HepG2 (cell line): ENCODE measurements around the gene UBE2L6. TPM values are rescaled to one million over a fixed set of nuclear protein-coding genes. Genes with fewer than 3 reads are reported as not detected.

Experiments
- IKZF4 ChIP-seq: sonication (generic); formaldehyde crosslinking; IDR thresholded peaks from 2 replicates; pipeline ENCODE4 v1.5.1; 2020; ENCODE audit warnings: borderline replicate concordance, mild to moderate bottlenecking, low read depth, missing genetic modification reagents; ENCODE audit errors: not compliant biosample characterization
- PRMT3 ChIP-seq: sonication (generic); formaldehyde crosslinking; IDR thresholded peaks from 2 replicates; pipeline ENCODE4 v1.8.1; 2022; ENCODE audit warnings: low read depth, mild to moderate bottlenecking, moderate library complexity, missing genetic modification reagents, borderline replicate concordance
- TOPORS ChIP-seq: sonication (generic); formaldehyde crosslinking; IDR thresholded peaks from 2 replicates; pipeline ENCODE4 v1.8.0; 2023; ENCODE audit warnings: mild to moderate bottlenecking, missing genetic modification reagents
- ZBTB7A ChIP-seq: sonication (generic); formaldehyde crosslinking; IDR thresholded peaks from 2 replicates; pipeline ENCODE4 v1.8.0; 2022; ENCODE audit warnings: mild to moderate bottlenecking, missing genetic modification reagents
- ZNF10 ChIP-seq: sonication (generic); formaldehyde crosslinking; IDR thresholded peaks from 2 replicates; pipeline ENCODE4 v1.4.0; 2020; ENCODE audit warnings: mild to moderate bottlenecking, low read depth, missing genetic modification reagents, borderline replicate concordance
- ZNF761 ChIP-seq: sonication (generic); formaldehyde crosslinking; conservative IDR thresholded peaks from 2 replicates; pipeline ENCODE4 v1.4.0; 2020; ENCODE audit warnings: mild to moderate bottlenecking, missing genetic modification reagents
- polyA plus RNA-seq, 8 experiments: library from polyadenylated mRNA; depleted of rRNA in 3 of 8; stranded (reverse) in 7 of 8; unstranded in 1 of 8; fragments of >200 nt; fragmentation: Illumina TruSeq in 4 of 8; extraction: Trizol in 4 of 8; gene quantifications; 2 replicates each; pipeline versions ENCODE4 v1.2.1 to v1.2.3, GENCODE V29; 2011 to 2016; ENCODE audit warnings: low read depth in 4 of 8, missing spikeins in 1 of 8, mixed read lengths in 1 of 8; ENCODE audit not compliant: insufficient read depth in 1 of 8
- total RNA-seq, 5 experiments: library from RNA; depleted of rRNA; stranded (reverse); fragments of >200 nt; fragmentation: Illumina TruSeq; extraction: Trizol; gene quantifications; 2 replicates each; pipeline ENCODE4 v1.2.3, GENCODE V29; 2016; ENCODE audit warnings: low read depth in 1 of 5
- TF ChIP-seq, protein P1 (sequence below), 2 experiments: sonication (generic) in 1 of 2; formaldehyde crosslinking in 1 of 2; IDR thresholded peaks; 2 replicates each; pipeline versions ENCODE4 v1.6.1 to v1.9.0; 2014 to 2022; ENCODE audit warnings: antibody characterized with exemption in 1 of 2, borderline replicate concordance in 1 of 2, inconsistent platforms in 1 of 2, low read depth in 1 of 2, missing genetic modification reagents in 1 of 2
- TF ChIP-seq, protein P2 (sequence below): sonication (generic); formaldehyde crosslinking; IDR thresholded peaks from 2 replicates; pipeline ENCODE4 v1.5.0; 2020; ENCODE audit warnings: missing genetic modification reagents
- TF ChIP-seq, protein P3 (sequence below): sonication (generic); formaldehyde crosslinking; IDR thresholded peaks from 2 replicates; pipeline ENCODE4 v1.4.0; 2020; ENCODE audit warnings: mild to moderate bottlenecking, missing genetic modification reagents
- TF ChIP-seq, protein P4 (sequence below): sonication (generic); formaldehyde crosslinking; IDR thresholded peaks from 2 replicates; pipeline ENCODE4 v1.5.0; 2020; ENCODE audit warnings: mild to moderate bottlenecking, missing genetic modification reagents, borderline replicate concordance
- TF ChIP-seq, protein P5 (sequence below): IDR thresholded peaks from 2 replicates; pipeline ENCODE4 v1.6.1; 2016; ENCODE audit warnings: mild to moderate bottlenecking, missing biosample characterization, missing genetic modification reagents

Gene UBE2L6
- total and polyA plus RNA-seq, 2 of the 13 experiments (the other 11 are each of a cell fraction or from before 2014, with no cell fraction given): 30.3 to 30.4 TPM

DNA sequence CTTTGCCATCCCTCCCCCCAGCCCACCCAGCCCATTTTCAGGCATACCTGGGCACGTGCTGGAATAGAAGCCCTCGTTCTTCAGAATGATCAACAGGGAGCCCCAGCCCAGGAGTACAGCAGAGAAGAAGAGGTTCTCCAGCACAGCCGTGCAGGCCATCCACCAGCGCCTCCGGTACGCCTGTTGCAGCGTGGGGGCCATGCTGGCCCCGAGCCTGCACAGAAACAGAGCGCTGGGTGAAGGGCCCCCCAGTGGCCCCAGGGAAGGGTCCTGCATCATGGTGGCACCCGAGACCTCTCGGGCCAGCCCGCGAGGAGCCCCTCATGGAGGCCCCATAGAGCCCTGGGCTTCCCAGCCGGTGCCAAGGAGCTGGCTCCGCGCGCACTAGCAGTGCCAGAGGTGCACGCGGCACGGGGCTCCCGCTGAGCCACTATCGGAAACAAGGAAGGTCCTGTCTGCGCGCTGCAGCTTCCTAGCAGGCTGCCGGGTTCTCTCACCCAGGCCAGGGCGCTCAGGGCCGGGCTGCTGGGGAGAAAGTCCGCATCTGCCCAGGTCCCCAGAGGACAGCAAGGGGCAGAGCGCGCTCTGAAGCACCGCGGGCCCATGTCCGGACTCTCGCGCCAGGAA is 53.4 kb downstream of the UBE2L6 start (continued):
- TF ChIP-seq, protein P1, sequence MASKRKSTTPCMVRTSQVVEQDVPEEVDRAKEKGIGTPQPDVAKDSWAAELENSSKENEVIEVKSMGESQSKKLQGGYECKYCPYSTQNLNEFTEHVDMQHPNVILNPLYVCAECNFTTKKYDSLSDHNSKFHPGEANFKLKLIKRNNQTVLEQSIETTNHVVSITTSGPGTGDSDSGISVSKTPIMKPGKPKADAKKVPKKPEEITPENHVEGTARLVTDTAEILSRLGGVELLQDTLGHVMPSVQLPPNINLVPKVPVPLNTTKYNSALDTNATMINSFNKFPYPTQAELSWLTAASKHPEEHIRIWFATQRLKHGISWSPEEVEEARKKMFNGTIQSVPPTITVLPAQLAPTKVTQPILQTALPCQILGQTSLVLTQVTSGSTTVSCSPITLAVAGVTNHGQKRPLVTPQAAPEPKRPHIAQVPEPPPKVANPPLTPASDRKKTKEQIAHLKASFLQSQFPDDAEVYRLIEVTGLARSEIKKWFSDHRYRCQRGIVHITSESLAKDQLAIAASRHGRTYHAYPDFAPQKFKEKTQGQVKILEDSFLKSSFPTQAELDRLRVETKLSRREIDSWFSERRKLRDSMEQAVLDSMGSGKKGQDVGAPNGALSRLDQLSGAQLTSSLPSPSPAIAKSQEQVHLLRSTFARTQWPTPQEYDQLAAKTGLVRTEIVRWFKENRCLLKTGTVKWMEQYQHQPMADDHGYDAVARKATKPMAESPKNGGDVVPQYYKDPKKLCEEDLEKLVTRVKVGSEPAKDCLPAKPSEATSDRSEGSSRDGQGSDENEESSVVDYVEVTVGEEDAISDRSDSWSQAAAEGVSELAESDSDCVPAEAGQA (IDR thresholded peaks at IDR 0.05; ENCODE audit: low read depth): no peak
- TF ChIP-seq, protein P1 (CRISPR knock-in tag; IDR thresholded peaks at IDR 0.05; ENCODE audit: borderline replicate concordance): no peak
- no peak for TF ChIP-seq ZNF10 (CRISPR knock-in tag)
- no peak for TF ChIP-seq PRMT3 (CRISPR knock-in tag)
- no peak for TF ChIP-seq ZBTB7A
- TF ChIP-seq IKZF4: no peak
- TF ChIP-seq, protein P2, sequence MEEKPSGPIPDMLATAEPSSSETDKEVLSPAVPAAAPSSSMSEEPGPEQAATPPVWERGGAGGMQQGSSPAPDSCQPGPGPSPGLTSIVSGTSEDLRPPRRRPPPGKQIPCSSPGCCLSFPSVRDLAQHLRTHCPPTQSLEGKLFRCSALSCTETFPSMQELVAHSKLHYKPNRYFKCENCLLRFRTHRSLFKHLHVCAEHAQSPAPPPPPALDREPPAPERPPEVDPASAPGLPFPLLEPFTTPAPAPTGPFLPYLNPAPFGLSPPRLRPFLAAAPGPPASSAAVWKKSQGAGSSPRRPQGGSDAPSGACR: no peak
- TF ChIP-seq ZNF761 (CRISPR knock-in tag): no peak
- TF ChIP-seq, protein P3, sequence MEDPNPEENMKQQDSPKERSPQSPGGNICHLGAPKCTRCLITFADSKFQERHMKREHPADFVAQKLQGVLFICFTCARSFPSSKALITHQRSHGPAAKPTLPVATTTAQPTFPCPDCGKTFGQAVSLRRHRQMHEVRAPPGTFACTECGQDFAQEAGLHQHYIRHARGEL (CRISPR knock-in tag): no peak
- TF ChIP-seq TOPORS (CRISPR knock-in tag): no peak
- TF ChIP-seq, protein P4, sequence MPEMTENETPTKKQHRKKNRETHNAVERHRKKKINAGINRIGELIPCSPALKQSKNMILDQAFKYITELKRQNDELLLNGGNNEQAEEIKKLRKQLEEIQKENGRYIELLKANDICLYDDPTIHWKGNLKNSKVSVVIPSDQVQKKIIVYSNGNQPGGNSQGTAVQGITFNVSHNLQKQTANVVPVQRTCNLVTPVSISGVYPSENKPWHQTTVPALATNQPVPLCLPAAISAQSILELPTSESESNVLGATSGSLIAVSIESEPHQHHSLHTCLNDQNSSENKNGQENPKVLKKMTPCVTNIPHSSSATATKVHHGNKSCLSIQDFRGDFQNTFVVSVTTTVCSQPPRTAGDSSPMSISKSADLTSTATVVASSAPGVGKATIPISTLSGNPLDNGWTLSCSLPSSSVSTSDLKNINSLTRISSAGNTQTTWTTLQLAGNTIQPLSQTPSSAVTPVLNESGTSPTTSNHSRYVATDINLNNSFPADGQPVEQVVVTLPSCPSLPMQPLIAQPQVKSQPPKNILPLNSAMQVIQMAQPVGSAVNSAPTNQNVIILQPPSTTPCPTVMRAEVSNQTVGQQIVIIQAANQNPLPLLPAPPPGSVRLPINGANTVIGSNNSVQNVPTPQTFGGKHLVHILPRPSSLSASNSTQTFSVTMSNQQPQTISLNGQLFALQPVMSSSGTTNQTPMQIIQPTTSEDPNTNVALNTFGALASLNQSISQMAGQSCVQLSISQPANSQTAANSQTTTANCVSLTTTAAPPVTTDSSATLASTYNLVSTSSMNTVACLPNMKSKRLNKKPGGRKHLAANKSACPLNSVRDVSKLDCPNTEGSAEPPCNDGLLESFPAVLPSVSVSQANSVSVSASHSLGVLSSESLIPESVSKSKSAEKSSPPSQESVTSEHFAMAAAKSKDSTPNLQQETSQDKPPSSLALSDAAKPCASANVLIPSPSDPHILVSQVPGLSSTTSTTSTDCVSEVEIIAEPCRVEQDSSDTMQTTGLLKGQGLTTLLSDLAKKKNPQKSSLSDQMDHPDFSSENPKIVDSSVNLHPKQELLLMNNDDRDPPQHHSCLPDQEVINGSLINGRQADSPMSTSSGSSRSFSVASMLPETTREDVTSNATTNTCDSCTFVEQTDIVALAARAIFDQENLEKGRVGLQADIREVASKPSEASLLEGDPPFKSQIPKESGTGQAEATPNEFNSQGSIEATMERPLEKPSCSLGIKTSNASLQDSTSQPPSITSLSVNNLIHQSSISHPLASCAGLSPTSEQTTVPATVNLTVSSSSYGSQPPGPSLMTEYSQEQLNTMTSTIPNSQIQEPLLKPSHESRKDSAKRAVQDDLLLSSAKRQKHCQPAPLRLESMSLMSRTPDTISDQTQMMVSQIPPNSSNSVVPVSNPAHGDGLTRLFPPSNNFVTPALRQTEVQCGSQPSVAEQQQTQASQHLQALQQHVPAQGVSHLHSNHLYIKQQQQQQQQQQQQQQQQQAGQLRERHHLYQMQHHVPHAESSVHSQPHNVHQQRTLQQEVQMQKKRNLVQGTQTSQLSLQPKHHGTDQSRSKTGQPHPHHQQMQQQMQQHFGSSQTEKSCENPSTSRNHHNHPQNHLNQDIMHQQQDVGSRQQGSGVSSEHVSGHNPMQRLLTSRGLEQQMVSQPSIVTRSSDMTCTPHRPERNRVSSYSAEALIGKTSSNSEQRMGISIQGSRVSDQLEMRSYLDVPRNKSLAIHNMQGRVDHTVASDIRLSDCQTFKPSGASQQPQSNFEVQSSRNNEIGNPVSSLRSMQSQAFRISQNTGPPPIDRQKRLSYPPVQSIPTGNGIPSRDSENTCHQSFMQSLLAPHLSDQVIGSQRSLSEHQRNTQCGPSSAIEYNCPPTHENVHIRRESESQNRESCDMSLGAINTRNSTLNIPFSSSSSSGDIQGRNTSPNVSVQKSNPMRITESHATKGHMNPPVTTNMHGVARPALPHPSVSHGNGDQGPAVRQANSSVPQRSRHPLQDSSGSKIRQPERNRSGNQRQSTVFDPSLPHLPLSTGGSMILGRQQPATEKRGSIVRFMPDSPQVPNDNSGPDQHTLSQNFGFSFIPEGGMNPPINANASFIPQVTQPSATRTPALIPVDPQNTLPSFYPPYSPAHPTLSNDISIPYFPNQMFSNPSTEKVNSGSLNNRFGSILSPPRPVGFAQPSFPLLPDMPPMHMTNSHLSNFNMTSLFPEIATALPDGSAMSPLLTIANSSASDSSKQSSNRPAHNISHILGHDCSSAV (CRISPR knock-in tag): no peak
- TF ChIP-seq, protein P5, sequence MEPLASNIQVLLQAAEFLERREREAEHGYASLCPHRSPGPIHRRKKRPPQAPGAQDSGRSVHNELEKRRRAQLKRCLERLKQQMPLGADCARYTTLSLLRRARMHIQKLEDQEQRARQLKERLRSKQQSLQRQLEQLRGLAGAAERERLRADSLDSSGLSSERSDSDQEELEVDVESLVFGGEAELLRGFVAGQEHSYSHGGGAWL (CRISPR knock-in tag): no peak
